Activated CD8-positive, alpha-beta memory T cell treated with anti-CD3 and anti-CD28 coated beads for 4 hours (primary cell): ENCODE measurements around the gene PSTPIP1.

Experiments used
- DNase-seq, 2 donors: peaks; one replicate each; pipeline ENCODE4 v3.0.0-alpha.2; 2020; ENCODE audit warnings: low read depth in 2 of 2

PSTPIP1 gene

DNA sequence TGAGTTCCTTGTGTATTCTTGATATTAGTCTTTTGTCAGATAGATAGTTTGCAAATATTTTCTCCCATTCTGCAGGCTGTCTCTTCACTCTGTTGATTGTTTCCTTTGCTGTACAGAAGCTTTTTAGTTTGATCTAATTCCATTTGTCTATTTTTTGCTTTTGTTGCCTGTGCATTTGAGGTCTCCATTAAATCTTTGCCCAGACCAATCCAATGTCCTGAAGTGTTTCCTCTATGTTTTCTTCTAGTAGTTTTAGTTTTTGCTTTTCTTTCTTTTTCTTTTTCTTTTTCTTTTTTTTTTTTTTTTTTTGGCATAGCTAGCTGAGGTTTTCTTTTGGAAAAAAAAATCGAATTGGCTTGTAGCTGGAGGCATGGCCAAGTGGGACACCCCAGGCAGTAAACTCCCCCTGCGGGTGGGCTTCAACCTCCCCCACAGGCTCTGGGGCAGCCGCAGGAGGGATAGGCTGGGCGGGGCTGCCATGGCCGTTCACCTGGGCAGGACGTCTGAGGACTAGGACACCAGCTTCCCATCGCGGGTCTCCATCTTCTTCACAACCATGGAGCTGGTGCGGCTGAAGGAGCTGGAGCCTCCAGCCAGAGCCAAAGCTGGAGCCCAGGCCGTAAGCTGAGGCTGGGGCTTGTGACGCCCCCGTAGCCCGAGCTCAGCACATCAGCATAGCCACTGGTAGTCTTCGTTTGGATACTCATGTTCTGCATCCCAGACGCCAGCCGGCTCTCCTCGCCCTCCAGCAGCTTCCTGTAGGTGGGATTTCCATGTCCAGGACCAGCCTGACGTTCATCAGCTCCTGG, 16.2 kb upstream of the PSTPIP1 start:
- DNase-seq, result no peak

DNA sequence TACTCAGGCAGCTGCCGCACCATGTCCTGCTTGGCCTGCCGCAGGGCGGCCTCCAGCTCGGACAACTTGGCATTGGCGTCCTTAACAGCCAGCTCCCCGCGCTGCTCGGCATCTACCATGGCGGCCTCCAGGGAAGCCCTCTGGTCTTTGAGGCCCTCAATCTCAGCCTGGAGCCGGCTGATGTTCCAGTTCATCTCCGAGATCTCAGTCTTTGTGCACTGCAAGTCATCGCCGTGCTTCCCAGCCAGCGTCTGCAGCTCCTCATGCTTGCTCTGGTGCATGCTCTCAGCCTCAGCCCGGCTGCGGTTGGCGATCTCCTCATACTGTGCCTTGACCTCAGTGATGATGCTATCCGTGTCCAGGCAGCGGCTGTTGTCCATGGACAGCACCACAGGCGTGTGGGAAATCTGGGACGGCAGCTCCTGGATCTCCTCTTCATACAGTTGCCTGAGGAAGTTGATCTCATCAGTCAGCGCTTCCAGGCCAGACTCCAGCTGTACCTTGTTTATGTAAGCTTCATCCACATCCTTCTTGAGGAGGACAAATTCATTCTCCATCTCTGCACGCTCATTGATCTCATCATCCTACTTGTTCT, 15.5 kb upstream of the PSTPIP1 start:
- DNase-seq, result no peak

DNA sequence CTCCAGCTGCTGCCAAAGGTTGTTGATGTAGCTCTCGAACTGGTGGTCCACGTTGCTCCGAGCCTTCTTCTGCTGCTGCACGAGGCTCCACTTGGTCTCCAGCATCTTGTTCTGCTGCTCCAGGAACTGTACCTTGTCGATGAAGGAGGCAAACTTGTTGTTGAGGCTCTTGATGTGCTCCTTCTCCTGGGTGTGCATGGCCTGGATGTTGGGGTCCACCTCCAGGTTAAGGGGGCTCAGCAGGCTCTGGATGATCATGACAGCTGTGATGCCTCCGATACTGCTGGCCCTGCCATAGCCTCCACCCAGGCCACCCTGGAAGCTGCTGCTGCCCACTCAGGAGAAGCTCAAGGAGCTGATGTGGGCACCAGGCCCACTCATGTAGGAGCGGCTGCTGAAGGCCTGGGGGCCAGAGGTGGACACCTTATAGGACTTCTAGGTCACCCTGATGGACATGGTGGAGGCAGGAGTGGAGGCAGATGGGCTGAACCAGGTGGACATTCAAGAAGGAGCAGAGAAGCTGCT, 14.9 kb upstream of the PSTPIP1 start:
- DNase-seq, result no peak

DNA sequence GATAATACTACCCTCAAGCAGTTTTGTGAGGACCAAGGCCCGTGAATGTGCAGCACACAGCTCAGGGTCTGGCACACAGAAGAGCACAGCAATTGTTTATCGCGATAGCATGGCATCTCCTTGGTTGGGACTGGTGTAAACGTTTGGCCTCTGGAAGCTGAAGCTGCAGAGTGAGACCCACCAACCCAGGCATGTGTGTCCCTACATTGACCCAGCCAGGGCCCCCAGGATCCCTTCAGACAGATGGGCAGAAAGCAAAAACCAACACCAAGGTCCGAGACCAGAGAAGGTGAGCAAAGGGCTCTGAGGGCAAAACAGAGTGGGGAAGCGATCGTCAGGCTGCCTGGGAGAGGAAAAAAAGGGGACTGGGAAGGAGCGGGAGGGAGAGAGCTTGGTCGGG, 12.6 kb upstream of the PSTPIP1 start:
- no peak for DNase-seq

DNA sequence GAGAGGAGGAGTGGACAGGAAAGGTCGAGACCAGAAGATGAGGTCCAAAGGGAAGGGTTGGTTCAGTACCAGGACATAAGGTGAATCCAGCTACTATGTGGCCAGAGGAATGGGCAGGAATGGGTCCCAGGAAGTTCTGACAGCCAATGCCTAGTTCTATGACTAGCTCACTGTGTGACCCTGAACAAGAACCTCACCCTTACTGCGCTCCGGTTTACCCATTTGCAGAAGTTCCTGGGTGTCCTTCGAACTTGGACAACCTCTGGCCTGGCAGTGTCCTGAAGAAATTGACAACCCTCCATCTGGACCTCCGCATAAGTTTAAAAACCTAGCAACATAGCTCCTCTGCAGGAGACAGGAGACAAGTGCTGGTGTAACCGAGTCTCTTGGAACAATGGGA, 12.2 kb upstream of the PSTPIP1 start:
- no peak for DNase-seq

DNA sequence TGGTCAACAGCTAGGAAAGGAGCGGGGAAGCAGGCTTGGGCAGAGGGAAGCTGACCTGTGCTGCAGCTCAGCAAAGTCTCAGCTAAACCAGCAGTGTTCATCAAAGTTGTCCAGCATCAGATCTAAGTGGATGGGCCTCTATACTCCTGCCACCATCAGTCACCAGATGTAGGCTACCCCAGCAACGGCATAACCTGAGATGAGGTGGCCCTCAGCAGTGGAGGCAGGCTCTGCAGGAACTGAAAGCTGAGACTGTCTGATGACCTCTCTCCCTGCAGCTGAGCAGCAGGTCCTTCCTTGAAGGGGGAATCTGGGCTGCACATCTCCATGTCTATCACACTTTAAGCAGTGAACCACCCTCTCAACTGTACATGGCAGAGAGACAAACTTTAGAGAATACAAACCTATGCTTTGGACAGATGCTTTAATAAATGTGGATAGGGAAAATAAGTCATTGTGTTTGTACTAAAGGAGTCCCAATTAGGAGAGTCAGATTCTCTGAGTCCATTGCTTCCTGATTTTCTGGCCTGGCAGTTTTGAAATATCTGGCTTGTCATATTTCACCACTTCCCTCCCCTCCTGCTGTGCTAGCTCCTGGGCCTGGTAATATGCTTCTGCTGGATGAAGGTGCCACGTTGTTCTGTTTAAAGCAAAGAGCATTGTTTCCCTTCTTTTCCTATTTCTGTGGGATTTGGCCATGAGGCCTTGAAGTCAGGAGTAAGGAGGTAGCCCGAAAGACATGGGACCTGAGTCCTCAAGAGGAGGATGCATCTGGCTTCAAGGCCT, 11.1 kb upstream of the PSTPIP1 start:
- no peak for DNase-seq

DNA sequence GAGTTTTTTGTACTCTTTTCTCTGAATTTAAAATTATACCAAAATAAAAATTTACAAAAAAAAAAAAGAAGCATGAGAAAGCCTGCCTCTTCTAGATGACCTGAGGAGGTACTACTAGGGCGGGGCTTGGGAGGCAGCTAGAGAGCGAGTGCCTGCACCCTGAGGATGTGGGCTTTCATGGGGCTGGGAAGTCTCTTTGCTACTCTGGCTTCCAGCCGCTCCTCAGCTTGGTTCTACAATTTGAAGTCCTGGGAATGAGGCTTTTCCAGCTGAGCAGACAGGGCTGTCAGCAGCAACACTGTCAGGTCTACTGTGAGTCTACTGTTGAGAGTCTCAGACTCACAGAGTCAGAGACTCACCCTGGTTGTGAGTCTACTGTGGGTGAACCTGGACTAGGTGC, 8.2 kb upstream of the PSTPIP1 start:
- DNase-seq, result no peak

DNA sequence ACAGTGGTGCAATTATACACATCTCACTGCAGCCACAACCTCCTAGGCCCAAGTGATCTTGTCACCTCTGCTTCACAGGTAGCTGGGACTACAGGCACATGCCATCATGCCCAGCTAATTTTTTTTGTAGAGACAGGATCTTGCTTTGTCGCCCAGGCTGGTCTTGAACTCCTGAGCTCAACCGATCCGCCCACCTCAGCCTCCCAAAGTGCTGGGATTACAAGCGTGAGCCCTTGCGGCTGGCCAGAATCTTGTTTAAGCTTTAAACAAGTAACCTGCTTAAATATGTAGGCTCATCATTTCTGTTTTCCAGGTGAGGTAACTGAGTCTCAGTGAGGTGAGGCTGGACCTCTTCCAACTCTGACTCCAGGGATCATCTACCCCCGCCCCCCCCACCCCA, 7.7 kb upstream of the PSTPIP1 start:
- DNase-seq, result no peak

DNA sequence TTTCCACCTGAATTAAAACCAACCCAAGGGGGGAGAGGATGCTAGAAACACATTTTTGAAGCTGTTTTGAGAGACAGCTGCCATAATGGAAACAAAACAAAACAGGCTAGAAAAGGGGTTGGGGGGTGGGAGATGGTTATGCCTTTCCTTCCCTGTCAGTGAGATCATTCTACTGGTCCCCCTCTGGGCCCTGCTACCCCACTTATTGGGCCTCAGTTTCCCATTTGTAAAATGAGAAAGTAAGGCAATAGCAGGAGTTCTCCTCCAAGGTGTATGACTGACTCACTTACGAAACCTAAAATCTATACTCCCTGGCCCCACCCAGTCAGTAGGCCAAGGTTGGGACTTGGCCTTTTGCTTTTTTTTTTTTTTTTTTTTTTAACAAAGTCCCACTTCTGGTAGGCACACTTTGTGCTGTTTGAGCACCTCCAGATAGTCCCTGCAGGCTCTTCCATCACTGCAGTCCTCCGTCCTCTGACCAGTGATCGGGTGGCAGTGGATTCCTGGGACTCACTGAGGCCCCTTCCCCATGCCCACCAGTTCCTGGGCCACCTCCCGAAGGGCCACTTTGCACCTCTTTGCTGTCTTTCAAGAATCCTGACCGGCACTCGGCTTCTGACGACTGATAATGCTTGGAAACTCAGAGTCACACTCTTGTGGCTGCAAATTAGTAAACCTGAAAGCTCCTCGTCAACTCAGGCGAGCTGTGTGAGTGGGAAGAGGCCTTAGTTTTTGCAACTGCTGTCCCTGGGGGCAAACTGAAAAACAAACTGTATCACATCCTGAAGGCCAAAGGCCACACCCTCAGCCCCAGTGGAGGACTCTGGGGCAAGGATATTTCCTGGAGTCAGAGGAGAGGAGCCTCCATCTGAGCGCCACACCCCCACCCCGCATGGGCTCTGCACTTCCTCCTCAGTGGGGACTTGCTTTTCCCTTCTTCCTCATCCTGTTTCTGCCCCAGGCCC, 6.7 kb upstream of the PSTPIP1 start:
- no peak for DNase-seq

DNA sequence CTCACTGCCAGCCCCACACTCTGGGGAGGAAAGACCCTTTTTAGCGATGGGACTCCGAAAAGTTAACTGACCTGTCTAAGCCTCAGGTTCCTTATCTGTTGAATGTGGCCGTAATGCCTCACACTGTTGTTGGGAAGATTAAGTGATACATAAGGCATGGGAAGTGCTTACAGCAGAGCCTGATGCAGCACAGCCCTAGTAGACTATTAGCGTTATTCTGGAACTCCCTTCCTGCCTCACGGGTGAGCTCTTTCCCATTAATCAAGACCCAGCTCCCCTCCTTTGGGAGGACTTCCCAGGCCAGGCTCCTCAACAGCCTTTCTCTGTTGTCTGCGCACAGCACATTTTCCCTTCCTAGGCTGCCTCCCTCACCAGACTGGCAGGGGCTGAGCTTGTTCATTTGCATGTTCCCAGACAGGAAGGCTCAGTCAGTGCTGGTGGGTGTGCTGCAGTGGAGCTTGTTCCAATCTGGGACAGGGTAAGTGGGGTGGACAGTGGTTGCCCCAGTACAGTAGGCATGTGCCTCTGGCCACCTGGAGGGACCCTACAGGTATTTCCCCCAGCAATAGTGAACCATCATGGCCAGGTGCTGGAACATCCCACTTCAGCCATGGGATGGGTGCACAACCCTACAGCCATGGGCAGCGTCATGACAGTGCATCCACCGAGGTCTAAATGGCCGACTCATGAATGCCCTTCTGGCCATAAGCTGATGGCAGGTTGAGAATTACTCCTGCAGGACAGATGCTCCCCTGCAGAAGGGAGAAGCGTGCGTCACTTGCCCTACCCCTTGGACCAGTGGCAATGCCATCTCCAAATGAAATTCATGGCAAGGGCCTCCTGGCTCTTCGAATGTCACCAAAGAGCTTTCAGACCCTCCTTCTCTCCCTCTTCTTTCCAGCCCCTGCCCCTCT, 5.8 kb upstream of the PSTPIP1 start:
- no peak for DNase-seq

DNA sequence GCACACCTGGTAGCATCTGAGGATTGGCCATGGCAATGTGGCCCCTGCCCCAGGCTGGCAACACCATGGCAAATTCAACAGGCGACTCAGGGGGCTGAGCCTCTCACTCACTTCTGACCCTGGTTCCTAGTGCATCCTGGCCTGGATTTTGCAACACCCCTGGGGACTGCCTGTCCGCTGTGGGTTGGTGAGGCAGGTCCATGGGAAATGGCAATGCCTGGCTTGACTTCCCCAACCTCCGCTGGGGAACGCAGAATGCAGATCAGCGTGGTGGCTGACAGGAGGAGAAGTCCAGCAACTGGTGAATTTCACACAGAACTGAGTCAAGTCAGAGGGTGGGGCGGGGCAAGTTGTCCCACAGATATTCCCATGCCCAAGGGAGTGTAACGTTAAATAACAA, 3.9 kb upstream of the PSTPIP1 start:
- no peak for DNase-seq

DNA sequence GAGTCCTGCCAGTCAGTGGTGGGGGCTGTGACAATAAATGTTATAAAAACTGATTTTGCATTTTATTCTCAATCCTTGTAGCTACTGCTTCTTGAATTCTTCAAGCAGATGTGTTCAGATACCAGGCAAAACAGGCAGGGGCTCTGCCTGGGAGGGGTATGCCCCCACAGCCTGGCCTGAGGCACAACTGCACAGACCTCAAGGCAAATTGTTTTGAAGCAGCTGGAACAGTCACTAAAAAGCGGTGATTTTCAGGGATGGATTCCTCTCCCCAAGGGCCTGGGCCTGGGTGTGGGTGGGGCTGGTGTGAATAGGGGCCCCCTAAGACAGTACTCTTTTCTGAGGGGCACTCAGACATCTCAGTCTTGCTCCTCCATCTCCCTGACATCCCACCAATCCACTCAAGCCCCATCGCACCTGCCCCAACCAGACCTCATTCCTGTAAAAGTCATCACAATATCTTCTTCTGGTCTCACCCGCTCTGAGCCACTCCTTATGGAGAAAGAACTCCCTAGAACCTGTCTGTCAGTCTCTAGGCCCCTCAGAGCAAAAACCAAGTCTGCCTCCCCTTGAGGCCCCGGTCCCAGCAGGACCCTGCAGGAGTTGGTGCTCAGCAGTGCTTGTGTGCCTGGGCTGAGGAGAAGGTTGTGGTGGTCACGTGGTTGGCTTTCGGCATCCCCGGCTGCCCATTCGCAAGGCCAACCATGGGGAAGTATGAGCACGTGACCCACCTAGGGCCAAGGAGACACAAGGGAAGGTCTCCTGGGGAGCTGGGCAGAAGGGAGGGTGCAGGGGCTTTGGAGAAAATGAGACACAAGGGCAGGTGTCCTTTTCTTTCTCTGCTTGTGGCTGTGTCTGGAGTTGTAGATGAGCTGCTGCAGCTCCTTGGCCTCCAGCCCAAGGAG, 2.9 kb upstream of the PSTPIP1 start:
- DNase-seq, result no peak

DNA sequence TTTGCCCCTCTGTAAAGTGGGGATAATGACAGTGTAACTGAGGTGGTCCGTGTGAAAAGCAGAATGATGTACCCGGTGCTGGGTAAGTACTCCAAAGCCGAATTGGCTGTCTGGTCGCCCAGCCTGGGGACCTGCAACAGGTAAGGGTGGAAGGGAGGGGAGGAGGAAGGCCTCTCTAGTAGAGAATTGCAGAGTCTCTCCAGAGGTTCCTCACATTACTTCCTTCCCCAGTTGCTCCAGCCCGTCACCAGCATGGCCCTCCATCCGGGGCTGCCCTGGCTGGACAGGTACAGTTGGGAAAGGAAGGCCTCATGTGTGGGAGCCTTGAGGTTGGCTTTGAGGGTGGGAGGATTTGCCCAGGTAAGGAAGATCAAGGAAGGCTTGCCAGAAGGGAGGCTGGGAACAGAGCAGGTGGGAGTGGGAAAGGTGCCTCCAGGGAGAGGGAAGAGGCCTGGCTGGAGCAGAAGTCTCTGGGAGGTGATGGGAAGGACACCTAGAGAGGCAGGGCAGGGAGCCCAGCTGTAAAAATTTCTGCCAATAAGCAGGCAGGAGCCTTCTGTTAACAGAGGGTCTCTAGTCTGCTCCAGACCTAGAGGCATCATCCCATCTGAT, 1.7 kb upstream of the PSTPIP1 start:
- DNase-seq, result no peak

DNA sequence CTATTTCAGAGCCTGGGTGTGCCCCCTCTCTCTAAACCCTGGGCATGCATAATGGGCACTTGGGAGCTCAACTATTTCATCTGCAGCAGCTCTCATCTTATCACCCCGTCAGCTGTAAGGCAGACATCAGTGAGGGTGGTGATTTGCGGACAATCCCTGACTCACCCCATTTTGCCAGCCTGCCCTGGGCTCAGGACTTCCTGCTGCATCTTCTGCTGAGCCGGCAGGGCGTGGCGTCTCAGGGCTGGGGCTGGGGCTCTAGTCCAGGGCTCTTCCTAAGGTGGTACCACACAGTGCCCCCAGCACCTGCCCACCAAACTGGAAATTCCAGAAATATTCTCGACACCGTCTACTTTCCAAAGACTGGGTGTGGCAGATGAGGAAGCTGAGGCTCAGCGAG, 925 bp upstream of the PSTPIP1 start:
- peak in 1 of 2 donors; percentile 34 for DNase-seq

DNA sequence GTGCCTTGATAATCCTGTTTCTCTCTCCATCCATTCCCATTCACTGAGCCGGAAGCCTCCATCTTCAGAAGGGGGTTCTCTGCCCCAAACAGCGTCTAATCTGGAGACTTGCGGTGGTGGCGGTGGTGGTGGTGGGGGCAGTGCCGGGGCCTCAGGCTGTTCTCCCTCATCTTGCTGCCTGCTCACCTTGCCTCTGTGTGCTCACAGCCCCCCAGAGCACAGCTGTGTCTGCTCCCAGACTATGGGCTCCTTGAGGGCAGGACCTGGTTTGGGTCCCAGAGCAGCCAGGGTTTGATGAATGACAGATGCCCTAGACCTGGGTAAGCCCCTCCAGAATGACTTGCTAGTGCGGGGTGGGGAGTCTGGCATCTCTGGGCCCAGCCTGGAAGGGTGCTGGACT, 430 bp upstream of the PSTPIP1 start:
- no peak for DNase-seq

DNA sequence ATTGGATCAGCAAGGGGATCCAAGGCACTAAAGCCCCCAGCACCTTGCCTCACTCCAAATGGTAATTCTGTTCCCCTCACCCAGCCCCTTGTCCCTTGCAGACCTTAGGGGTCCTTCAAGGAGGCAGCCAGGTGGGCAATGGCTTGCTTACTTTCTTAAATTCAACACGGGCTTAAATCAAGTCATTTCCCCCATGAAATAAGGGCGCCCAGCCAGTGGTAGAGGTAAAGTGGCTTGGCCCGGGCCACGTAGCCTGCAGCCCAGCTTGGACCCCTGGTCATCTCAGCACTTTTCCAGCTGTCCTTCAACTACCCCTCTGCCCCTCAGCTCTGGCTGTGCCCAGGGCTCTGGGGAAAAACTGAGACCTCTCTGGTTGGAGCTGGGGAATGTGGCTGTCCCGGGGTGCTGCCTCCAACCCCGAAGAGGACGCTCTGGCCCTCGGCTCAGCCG, 1.2 kb downstream of the PSTPIP1 start:
- no peak for DNase-seq

DNA sequence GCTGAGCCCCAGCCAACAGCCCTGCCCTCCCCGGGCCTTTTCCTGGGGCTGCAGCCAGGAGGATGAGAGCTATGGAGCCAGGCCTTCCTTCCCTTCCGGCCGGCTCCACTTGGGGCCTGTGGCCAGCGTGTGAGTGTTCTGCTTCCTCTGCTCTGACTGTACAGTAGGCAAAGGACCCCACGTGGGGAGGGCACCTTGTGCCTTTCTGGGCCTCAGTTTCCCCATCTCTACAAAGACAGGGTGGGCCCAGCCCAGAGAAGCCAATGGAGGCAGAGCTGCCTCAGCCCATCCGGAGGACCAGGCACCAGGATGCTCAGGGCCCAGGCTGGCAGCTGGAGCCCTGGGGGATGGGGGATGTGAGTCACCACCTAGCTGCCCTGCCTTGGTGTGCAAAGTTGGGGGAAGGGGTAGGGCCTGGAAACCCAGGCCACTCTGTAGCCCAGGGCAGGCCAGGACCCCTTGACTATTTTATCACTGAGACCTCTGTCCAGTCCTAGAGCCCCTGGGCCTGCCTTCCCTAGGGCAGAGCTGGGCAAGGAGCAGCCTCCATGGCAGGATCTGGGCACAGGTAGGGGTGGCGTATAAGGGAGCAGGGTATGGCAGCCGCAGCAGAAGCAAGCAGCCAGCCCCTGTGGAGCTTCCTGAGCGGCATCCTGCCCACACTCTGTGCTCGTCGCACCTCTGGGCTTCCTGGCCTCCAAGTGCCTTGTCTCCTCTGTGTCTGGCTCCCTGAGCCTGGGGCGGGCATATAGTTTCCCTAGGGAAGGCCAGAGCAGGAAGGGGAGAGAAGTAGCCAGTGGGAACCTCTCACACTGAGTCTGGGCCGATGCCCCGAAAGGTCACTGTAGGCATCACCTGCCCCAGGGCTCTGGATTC, 1.8 kb downstream of the PSTPIP1 start:
- DNase-seq, result no peak
